WTC11 (cell line): Measurements from ENCODE around the gene HSD11B1L.

Source experiments
- CBFB ChIP-seq: sonication (generic); formaldehyde crosslinking; IDR thresholded peaks from 2 replicates; pipeline ENCODE4 v1.8.1; 2022; ENCODE audit warnings: mild to moderate bottlenecking, low read depth, missing genetic modification reagents
- ELF4 ChIP-seq: sonication (generic); formaldehyde crosslinking; IDR thresholded peaks from 2 replicates; pipeline ENCODE4 v1.8.1; 2022; ENCODE audit warnings: low read depth, mild to moderate bottlenecking, moderate library complexity, missing genetic modification reagents
- USF1 ChIP-seq: sonication (generic); formaldehyde crosslinking; IDR thresholded peaks from 2 replicates; pipeline ENCODE4 v1.8.0; 2022; ENCODE audit warnings: mild to moderate bottlenecking, missing genetic modification reagents
- TF ChIP-seq, protein P1 (sequence below): sonication (generic); formaldehyde crosslinking; IDR thresholded peaks from 2 replicates; pipeline ENCODE4 v1.8.1; 2022; ENCODE audit warnings: low read depth, missing genetic modification reagents, borderline replicate concordance
- TF ChIP-seq, protein P2 (sequence below): fragments of 200-600 bp; IDR thresholded peaks from 2 replicates; pipeline ENCODE4 v1.8.0; 2022; ENCODE audit warnings: antibody characterized with exemption
- TF ChIP-seq, protein P3 (sequence below): sonication (generic); formaldehyde crosslinking; IDR thresholded peaks from 2 replicates; pipeline ENCODE4 v1.8.0; 2023; ENCODE audit warnings: missing genetic modification reagents, mild to moderate bottlenecking, borderline replicate concordance

DNA sequence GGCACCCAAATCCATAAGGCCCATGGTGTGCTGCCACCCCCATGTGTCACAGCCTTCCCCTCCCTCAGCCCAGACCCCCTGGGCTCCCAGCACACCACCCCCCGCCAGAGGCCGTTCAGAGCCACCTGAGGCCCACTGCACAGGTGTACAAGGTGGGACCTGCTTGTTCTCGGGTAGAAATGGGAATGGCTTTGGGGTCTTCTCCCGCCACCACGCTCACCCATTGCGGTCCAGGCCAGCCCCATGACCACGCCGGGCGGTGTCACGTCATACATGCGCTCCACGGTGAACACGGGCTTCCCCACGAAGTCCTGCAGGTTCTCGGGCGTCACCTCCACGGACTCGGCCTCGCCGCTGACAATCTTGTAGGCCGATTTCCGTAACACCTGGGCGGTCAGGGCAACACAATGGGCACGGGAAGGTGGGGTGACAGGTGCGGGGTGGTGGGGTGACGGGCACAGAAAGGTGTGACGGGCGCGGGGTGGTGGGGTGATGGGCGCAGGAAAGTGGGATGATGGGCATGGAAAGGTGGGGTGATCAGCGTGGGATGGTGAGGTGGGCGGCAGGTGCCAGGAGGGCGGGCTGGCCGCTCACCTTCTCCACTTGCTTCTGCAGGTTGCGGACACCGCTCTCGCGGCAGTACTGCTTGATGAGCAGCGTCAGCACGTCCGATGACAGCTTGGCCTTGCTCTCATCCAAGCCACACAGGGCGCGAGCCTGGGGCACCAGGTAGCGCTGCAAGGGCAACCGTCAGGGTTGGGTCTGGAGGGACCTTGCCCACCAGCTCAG, 13.5 kb downstream of the HSD11B1L start:
- TF ChIP-seq, protein P1, sequence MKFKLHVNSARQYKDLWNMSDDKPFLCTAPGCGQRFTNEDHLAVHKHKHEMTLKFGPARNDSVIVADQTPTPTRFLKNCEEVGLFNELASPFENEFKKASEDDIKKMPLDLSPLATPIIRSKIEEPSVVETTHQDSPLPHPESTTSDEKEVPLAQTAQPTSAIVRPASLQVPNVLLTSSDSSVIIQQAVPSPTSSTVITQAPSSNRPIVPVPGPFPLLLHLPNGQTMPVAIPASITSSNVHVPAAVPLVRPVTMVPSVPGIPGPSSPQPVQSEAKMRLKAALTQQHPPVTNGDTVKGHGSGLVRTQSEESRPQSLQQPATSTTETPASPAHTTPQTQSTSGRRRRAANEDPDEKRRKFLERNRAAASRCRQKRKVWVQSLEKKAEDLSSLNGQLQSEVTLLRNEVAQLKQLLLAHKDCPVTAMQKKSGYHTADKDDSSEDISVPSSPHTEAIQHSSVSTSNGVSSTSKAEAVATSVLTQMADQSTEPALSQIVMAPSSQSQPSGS (CRISPR knock-in tag): no peak
- TF ChIP-seq, protein P2, sequence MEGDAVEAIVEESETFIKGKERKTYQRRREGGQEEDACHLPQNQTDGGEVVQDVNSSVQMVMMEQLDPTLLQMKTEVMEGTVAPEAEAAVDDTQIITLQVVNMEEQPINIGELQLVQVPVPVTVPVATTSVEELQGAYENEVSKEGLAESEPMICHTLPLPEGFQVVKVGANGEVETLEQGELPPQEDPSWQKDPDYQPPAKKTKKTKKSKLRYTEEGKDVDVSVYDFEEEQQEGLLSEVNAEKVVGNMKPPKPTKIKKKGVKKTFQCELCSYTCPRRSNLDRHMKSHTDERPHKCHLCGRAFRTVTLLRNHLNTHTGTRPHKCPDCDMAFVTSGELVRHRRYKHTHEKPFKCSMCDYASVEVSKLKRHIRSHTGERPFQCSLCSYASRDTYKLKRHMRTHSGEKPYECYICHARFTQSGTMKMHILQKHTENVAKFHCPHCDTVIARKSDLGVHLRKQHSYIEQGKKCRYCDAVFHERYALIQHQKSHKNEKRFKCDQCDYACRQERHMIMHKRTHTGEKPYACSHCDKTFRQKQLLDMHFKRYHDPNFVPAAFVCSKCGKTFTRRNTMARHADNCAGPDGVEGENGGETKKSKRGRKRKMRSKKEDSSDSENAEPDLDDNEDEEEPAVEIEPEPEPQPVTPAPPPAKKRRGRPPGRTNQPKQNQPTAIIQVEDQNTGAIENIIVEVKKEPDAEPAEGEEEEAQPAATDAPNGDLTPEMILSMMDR: no peak
- no peak for TF ChIP-seq CBFB (CRISPR knock-in tag)
- TF ChIP-seq, protein P3, sequence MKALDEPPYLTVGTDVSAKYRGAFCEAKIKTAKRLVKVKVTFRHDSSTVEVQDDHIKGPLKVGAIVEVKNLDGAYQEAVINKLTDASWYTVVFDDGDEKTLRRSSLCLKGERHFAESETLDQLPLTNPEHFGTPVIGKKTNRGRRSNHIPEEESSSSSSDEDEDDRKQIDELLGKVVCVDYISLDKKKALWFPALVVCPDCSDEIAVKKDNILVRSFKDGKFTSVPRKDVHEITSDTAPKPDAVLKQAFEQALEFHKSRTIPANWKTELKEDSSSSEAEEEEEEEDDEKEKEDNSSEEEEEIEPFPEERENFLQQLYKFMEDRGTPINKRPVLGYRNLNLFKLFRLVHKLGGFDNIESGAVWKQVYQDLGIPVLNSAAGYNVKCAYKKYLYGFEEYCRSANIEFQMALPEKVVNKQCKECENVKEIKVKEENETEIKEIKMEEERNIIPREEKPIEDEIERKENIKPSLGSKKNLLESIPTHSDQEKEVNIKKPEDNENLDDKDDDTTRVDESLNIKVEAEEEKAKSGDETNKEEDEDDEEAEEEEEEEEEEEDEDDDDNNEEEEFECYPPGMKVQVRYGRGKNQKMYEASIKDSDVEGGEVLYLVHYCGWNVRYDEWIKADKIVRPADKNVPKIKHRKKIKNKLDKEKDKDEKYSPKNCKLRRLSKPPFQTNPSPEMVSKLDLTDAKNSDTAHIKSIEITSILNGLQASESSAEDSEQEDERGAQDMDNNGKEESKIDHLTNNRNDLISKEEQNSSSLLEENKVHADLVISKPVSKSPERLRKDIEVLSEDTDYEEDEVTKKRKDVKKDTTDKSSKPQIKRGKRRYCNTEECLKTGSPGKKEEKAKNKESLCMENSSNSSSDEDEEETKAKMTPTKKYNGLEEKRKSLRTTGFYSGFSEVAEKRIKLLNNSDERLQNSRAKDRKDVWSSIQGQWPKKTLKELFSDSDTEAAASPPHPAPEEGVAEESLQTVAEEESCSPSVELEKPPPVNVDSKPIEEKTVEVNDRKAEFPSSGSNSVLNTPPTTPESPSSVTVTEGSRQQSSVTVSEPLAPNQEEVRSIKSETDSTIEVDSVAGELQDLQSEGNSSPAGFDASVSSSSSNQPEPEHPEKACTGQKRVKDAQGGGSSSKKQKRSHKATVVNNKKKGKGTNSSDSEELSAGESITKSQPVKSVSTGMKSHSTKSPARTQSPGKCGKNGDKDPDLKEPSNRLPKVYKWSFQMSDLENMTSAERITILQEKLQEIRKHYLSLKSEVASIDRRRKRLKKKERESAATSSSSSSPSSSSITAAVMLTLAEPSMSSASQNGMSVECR (CRISPR knock-in tag): no peak
- no peak for TF ChIP-seq USF1
- TF ChIP-seq ELF4 (CRISPR knock-in tag): no peak
